Measurements from ENCODE around the gene ZKSCAN8. TPM values are rescaled to one million over a fixed set of nuclear protein-coding genes. Genes with fewer than 3 reads are reported as not detected.

ZKSCAN8 gene
- total and polyA plus RNA-seq, 2 donors (not counting 3 experiments of a cell fraction or from before 2014, with no cell fraction given) = 9.4 to 19.7 TPM

- no TSS peak for BruUV-seq (replicated peaks)
- dilution Hi-C loops (cut with MboI; ENCODE audit: extremely low pct_ligation_motif_present, low sequenced_read_pairs) (no loop called here), intact Hi-C loops (cut with micrococcal nuclease) (no loop called here)
- no peak overlapping the region for H3K4me3 ChIP-seq (replicated peaks in 1 of 3; ENCODE audit: insufficient read depth in 1 of 3, low read depth in 1 of 3, low read length in 3 of 3)
- no peaks in the 10 kb centered on the region for H3K4me1 ChIP-seq (ENCODE audit: control insufficient read depth, extremely low read depth, insufficient read depth, low read length)
- H4K20me1 ChIP-seq (replicated peaks; ENCODE audit: control insufficient read depth, extremely low read depth, insufficient read depth, low read length) = no peaks in the 10 kb centered on the region
- H3K9me3 ChIP-seq (replicated peaks; ENCODE audit: control insufficient read depth, insufficient read depth, low read length) = no peaks in the 10 kb centered on the region
- TF ChIP-seq GATA2 (IDR thresholded peaks at IDR 0.05; ENCODE audit: insufficient read depth, insufficient read length, low read depth, low read length) = no peak
- TF ChIP-seq MAX (IDR thresholded peaks at IDR 0.05; ENCODE audit: insufficient read depth, insufficient read length) = no peak
- H3K27ac ChIP-seq (ENCODE audit: insufficient read depth, low read depth, low read length) = no peak overlapping the region
- no peak overlapping the region for H2AFZ ChIP-seq (ENCODE audit: low read depth, low read length)
- ChIA-PET POLR2A (no interaction called here), CTCF (interaction anchor here (1.0 kb wide), 1 partner anchor 11 kb away, joined by 5 read pairs; no protein-coding TSS in a partner anchor)
- DNase-seq (ENCODE audit: low read depth, low spot score) (no peak), FAIRE-seq (no peak)
- peaks cover 0 to 5% of the 10 kb centered on the region in 2 experiments for H3K36me3 ChIP-seq (ENCODE audit: control insufficient read depth in 2 of 2, extremely low read depth in 1 of 2, insufficient read depth in 2 of 2, low read length in 2 of 2)
- H3K9ac ChIP-seq (replicated peaks; ENCODE audit: extremely low read depth, insufficient read depth, low read length) = no peak overlapping the region
- H3K27me3 ChIP-seq (ENCODE audit: control insufficient read depth in 2 of 2, insufficient read depth in 2 of 2, low read length in 2 of 2) = no peaks in the 10 kb centered on the region
- no peaks in the 10 kb centered on the region for H3K79me2 ChIP-seq (ENCODE audit: control insufficient read depth, insufficient read depth, low read length)
- H3K4me2 ChIP-seq (ENCODE audit: insufficient read depth, low read length) = no peak overlapping the region
- no peaks in the 10 kb centered on the region for H3K9me1 ChIP-seq (replicated peaks; ENCODE audit: control insufficient read depth, extremely low read depth, insufficient read depth, low read length)
Observed at GRCh38 chr6:28115799-28116198, 25.9 kb upstream of the ZKSCAN8 start.

GRCh38 chr6:28117386-28118050, 24.2 kb upstream of the ZKSCAN8 start:
- no peaks in the 10 kb centered on the region for H3K79me2 ChIP-seq (ENCODE audit: control insufficient read depth, insufficient read depth, low read length)
- FAIRE-seq (no peak), DNase-seq (ENCODE audit: low read depth, low spot score) (no peak)
- H3K9ac ChIP-seq (replicated peaks; ENCODE audit: extremely low read depth, insufficient read depth, low read length) = no peak overlapping the region
- no peaks in the 10 kb centered on the region for H3K4me1 ChIP-seq (ENCODE audit: control insufficient read depth, extremely low read depth, insufficient read depth, low read length)
- H3K27ac ChIP-seq (ENCODE audit: insufficient read depth, low read depth, low read length) = no peak overlapping the region
- H3K36me3 ChIP-seq (ENCODE audit: control insufficient read depth in 2 of 2, extremely low read depth in 1 of 2, insufficient read depth in 2 of 2, low read length in 2 of 2) = peaks cover 0 to 5% of the 10 kb centered on the region in 2 experiments
- no peak overlapping the region for H3K4me2 ChIP-seq (ENCODE audit: insufficient read depth, low read length)
- no peak overlapping the region for H2AFZ ChIP-seq (ENCODE audit: low read depth, low read length)
- no peak overlapping the region for H3K4me3 ChIP-seq (replicated peaks in 1 of 3; ENCODE audit: insufficient read depth in 1 of 3, low read depth in 1 of 3, low read length in 3 of 3)
- ChIA-PET POLR2A (no interaction called here), CTCF (no interaction called here)
- intact Hi-C loops (cut with micrococcal nuclease) = no loop called here
- H3K27me3 ChIP-seq (ENCODE audit: control insufficient read depth in 2 of 2, insufficient read depth in 2 of 2, low read length in 2 of 2) = no peaks in the 10 kb centered on the region
- no peaks in the 10 kb centered on the region for H3K9me3 ChIP-seq (replicated peaks; ENCODE audit: control insufficient read depth, insufficient read depth, low read length)
- no peaks in the 10 kb centered on the region for H3K9me1 ChIP-seq (replicated peaks; ENCODE audit: control insufficient read depth, extremely low read depth, insufficient read depth, low read length)
- BruUV-seq (replicated peaks) = no TSS peak
- TF ChIP-seq MYC (IDR thresholded peaks at IDR 0.05; ENCODE audit: low read depth, low read length) (no peak), CTCF (IDR thresholded peaks at IDR 0.05; ENCODE audit: extremely low read depth in 1 of 2, insufficient read depth in 1 of 2, low read depth in 1 of 2, low read length in 2 of 2) (no peak)
- dilution Hi-C loops (cut with MboI; ENCODE audit: extremely low pct_ligation_motif_present, low sequenced_read_pairs) = no loop called here
- H4K20me1 ChIP-seq (replicated peaks; ENCODE audit: control insufficient read depth, extremely low read depth, insufficient read depth, low read length) = no peaks in the 10 kb centered on the region

Data from endothelial cell of umbilical vein (primary cell).